ENCODE measurements around the gene NUDT7.

NUDT7 gene

DNA sequence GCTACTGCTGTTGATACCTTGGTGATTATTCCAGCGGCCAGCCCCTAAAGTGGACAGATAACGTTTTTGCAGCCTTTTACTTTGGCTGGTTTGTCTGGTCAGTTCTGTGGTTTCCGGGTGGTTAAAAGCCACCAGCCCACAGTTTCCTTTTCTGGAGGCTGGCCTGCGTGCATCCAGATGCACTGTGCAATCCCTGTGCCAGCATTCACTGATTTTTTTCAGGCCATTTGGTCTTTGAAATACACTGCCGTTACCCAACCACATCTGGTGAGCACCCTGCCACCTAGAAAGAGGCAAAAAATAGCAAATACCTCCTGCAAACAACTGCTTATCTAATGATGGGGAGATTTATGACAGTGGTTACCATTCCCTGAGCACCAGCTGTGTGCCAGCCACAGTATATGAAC lies 797 bp downstream of the NUDT7 start:
- H3K4me1 ChIP-seq (ENCODE audit: control insufficient read depth in 2 of 2, insufficient read depth in 2 of 2, low read length in 2 of 2) = peaks cover 5 to 7% of the 10 kb centered on the region in 2 donors
- no peaks in the 10 kb centered on the region for H3K36me3 ChIP-seq (ENCODE audit: control insufficient read depth in 2 of 2, insufficient read depth in 2 of 2, low read length in 2 of 2)
- peak overlapping the region; percentile 92 to 95 for H3K9ac ChIP-seq (ENCODE audit: low read depth in 1 of 2, low read length in 2 of 2)
- no peaks in the 10 kb centered on the region for H3K9me3 ChIP-seq (ENCODE audit: control insufficient read depth in 2 of 2, low read length in 2 of 2)
- H3K27me3 ChIP-seq (ENCODE audit: control insufficient read depth in 2 of 2, insufficient read depth in 2 of 2, low read length in 2 of 2) = no peaks in the 10 kb centered on the region
- peak overlapping the region; percentile 79 to 86 for H3K4me3 ChIP-seq (ENCODE audit: low read length in 2 of 2)
- H3K27ac ChIP-seq (ENCODE audit: low read depth in 2 of 2, low read length in 2 of 2) = peak overlapping the region; percentile 83 to 84

DNA sequence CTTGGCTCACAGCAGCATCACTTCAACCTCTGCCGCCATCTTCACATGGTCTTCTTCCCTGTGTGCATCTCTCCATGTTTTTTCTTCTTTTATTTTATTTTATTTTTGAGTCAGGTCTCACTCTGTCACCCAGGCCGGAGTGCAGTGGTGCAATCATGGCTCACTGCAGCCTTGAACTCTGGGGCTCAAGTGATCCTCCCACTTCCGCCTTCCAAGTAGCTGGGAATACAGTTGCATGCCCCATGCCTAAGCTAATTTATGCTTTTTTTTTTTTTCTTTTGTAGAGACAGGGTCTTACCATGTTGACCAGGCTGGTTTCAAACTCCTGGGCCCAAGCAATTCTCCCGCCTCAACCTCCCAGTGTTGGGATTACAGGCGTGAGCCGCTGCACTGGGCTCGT lies 1.9 kb downstream of the NUDT7 start:
- no peaks in the 10 kb centered on the region for H3K9me3 ChIP-seq (ENCODE audit: control insufficient read depth in 2 of 2, low read length in 2 of 2)
- no peaks in the 10 kb centered on the region for H3K27me3 ChIP-seq (ENCODE audit: control insufficient read depth in 2 of 2, insufficient read depth in 2 of 2, low read length in 2 of 2)
- no peak overlapping the region for H3K9ac ChIP-seq (ENCODE audit: low read depth in 1 of 2, low read length in 2 of 2)
- H3K4me1 ChIP-seq (ENCODE audit: control insufficient read depth in 2 of 2, insufficient read depth in 2 of 2, low read length in 2 of 2) = peaks cover 5 to 7% of the 10 kb centered on the region in 2 donors
- H3K27ac ChIP-seq (ENCODE audit: low read depth in 2 of 2, low read length in 2 of 2) = no peak overlapping the region
- no peaks in the 10 kb centered on the region for H3K36me3 ChIP-seq (ENCODE audit: control insufficient read depth in 2 of 2, insufficient read depth in 2 of 2, low read length in 2 of 2)
- no peak overlapping the region for H3K4me3 ChIP-seq (ENCODE audit: low read length in 2 of 2)

DNA sequence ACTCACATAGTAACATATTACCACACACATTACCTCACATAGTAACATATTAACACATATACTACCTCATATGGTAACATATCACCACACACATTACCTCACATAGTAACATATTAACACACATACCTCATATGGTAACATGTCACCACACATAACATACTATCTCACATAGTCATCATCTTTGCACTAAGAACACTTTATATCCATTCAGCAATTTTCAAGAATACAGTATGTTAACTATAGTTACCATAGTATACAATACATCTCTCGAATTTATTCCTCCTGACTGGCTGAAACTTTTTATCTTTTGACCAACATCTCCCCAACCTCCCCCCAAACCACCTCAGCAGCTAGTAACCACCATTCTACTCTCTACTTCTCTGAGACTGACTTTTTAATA lies 7.6 kb downstream of the NUDT7 start:
- Histone ChIP-seq H3K9me3 (ENCODE audit: control insufficient read depth in 2 of 2, low read length in 2 of 2) (no peaks in the 10 kb centered on the region), H3K36me3 (ENCODE audit: control insufficient read depth in 2 of 2, insufficient read depth in 2 of 2, low read length in 2 of 2) (no peaks in the 10 kb centered on the region), H3K4me1 (ENCODE audit: control insufficient read depth in 2 of 2, insufficient read depth in 2 of 2, low read length in 2 of 2) (no peaks in the 10 kb centered on the region), H3K9ac (ENCODE audit: low read depth in 1 of 2, low read length in 2 of 2) (no peak overlapping the region), H3K27me3 (ENCODE audit: control insufficient read depth in 2 of 2, insufficient read depth in 2 of 2, low read length in 2 of 2) (no peaks in the 10 kb centered on the region), H3K27ac (ENCODE audit: low read depth in 2 of 2, low read length in 2 of 2) (no peak overlapping the region), H3K4me3 (ENCODE audit: low read length in 2 of 2) (no peak overlapping the region)

DNA sequence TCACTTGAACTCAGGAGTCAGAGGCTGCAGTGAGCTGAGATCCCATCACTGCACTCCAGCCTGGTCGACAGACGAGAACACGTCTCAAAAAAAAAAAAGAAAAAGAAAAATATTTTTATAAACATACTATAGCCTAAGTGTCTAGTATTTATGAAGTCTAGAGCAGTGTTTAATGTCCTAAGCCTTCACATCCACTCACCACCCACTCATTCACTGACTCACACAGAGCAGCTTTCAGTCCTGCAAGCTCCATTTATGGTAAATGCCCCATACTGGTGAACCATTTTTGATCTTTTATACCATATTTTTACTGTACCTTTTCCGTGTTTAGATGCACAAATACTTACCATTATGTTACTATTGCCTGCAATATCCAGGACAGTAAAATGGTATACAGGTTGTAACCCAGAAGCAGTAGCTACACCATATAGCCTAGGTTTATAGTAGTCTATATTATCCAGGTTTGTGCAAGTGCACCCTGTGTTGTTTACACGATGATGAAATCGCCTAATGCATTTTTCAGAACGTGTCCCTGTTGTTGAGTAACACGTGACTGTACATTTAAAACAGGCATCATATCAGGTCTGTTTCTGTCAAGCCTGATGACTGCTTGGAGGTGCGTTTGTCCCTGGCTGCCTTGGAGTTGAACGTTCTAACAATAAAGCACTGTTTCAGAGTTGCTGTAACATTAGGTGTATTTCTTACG lies 10.1 kb downstream of the NUDT7 start:
- no peak overlapping the region for H3K4me3 ChIP-seq (ENCODE audit: low read length in 2 of 2)
- H3K27me3 ChIP-seq (ENCODE audit: control insufficient read depth in 2 of 2, insufficient read depth in 2 of 2, low read length in 2 of 2) = no peaks in the 10 kb centered on the region
- H3K4me1 ChIP-seq (ENCODE audit: control insufficient read depth in 2 of 2, insufficient read depth in 2 of 2, low read length in 2 of 2) = no peaks in the 10 kb centered on the region
- no peak overlapping the region for H3K9ac ChIP-seq (ENCODE audit: low read depth in 1 of 2, low read length in 2 of 2)
- H3K36me3 ChIP-seq (ENCODE audit: control insufficient read depth in 2 of 2, insufficient read depth in 2 of 2, low read length in 2 of 2) = no peaks in the 10 kb centered on the region
- H3K9me3 ChIP-seq (ENCODE audit: control insufficient read depth in 2 of 2, low read length in 2 of 2) = no peaks in the 10 kb centered on the region
- H3K27ac ChIP-seq (ENCODE audit: low read depth in 2 of 2, low read length in 2 of 2) = no peak overlapping the region

DNA sequence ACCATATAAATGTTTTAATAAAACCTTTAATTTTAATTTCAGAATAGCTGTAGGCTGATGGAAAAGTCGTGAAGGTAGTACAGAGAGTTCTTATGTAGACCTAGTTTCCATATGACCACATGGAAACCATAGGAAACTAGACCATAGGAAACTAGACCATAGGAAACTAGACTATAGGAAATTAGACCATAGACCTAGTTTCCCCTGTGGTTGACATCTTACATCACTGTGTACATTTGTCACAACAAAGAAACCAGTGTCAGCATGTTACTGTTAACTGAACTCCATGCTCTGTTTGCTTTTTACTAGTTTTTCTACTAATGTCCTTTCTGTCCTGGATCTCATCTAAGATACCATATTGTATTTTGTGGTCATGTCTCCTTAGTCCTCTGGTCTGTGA lies 14.6 kb downstream of the NUDT7 start:
- Histone ChIP-seq H3K36me3 (ENCODE audit: control insufficient read depth in 2 of 2, insufficient read depth in 2 of 2, low read length in 2 of 2) (no peaks in the 10 kb centered on the region), H3K9me3 (ENCODE audit: control insufficient read depth in 2 of 2, low read length in 2 of 2) (no peaks in the 10 kb centered on the region), H3K4me3 (ENCODE audit: low read length in 2 of 2) (no peak overlapping the region), H3K27me3 (ENCODE audit: control insufficient read depth in 2 of 2, insufficient read depth in 2 of 2, low read length in 2 of 2) (no peaks in the 10 kb centered on the region), H3K4me1 (ENCODE audit: control insufficient read depth in 2 of 2, insufficient read depth in 2 of 2, low read length in 2 of 2) (no peaks in the 10 kb centered on the region), H3K27ac (ENCODE audit: low read depth in 2 of 2, low read length in 2 of 2) (no peak overlapping the region), H3K9ac (ENCODE audit: low read depth in 1 of 2, low read length in 2 of 2) (no peak overlapping the region)

DNA sequence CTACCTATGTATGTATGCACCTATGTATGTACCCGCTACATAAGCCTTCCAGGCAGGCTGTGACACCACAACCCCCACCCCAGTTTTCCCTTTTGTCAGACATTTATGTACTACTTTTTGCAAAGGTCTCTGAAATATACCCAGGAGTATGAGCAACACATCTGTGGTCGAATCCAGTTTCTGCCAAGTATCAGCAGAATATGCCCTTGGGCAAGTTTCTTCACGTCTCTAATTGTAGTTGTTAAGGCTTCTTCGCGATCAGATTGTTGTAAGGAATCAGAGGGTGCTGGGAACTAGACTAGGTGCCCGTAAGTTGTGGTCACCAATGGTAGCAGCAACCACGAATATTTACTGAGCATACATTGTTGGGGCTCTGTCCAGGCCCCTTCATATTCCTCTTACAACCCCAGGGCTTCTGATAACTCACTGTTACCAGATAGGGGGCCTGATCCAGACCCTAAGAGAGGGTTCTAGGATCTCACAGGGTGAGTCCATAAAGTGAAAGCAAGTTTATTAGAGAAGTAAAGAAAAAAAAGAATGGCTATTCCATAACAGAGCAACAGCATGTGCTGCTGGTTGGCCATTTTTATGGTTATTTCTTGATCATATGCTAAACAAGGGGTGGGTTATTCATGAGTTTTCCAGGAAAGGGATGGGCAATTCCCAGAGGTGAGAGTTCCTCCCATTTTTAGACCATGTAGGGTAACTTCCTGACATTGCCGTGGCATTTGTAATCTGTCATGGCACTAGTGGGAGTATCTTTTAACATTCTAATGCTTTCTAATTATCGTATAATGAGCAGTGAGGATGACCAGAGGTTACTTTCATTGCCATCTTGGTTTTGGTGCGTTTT lies 16.6 kb downstream of the NUDT7 start:
- H3K4me1 ChIP-seq (ENCODE audit: control insufficient read depth in 2 of 2, insufficient read depth in 2 of 2, low read length in 2 of 2) = no peaks in the 10 kb centered on the region

DNA sequence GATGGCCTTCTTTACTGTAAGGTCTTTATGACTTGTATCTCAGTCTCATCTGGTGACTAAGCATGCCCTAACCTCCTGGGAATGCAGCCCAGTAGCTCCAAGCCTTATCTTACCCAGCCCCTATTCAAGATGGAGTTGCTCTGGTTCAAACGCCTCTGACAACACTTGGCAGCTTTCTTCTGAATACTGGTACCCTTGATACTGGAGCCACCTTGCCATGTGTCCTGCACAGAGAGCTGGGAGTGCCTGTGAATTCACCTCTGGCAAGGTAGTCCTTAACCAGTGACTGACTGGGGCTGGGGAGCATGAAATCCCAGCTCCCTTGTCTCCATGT lies 17.2 kb downstream of the NUDT7 start:
- Histone ChIP-seq H3K4me1 (ENCODE audit: control insufficient read depth in 2 of 2, insufficient read depth in 2 of 2, low read length in 2 of 2) (no peaks in the 10 kb centered on the region), H3K27ac (ENCODE audit: low read depth in 2 of 2, low read length in 2 of 2) (no peak overlapping the region), H3K9ac (ENCODE audit: low read depth in 1 of 2, low read length in 2 of 2) (no peak overlapping the region), H3K4me3 (ENCODE audit: low read length in 2 of 2) (no peak overlapping the region), H3K36me3 (ENCODE audit: control insufficient read depth in 2 of 2, insufficient read depth in 2 of 2, low read length in 2 of 2) (no peaks in the 10 kb centered on the region), H3K9me3 (ENCODE audit: control insufficient read depth in 2 of 2, low read length in 2 of 2) (no peaks in the 10 kb centered on the region), H3K27me3 (ENCODE audit: control insufficient read depth in 2 of 2, insufficient read depth in 2 of 2, low read length in 2 of 2) (no peaks in the 10 kb centered on the region)

More for the DNA sequence above, 16.6 kb downstream of the NUDT7 start:
- no peaks in the 10 kb centered on the region for H3K9me3 ChIP-seq (ENCODE audit: control insufficient read depth in 2 of 2, low read length in 2 of 2)
- H3K9ac ChIP-seq (ENCODE audit: low read depth in 1 of 2, low read length in 2 of 2) = no peak overlapping the region
- no peaks in the 10 kb centered on the region for H3K36me3 ChIP-seq (ENCODE audit: control insufficient read depth in 2 of 2, insufficient read depth in 2 of 2, low read length in 2 of 2)
- H3K27me3 ChIP-seq (ENCODE audit: control insufficient read depth in 2 of 2, insufficient read depth in 2 of 2, low read length in 2 of 2) = no peaks in the 10 kb centered on the region
- H3K27ac ChIP-seq (ENCODE audit: low read depth in 2 of 2, low read length in 2 of 2) = no peak overlapping the region
- no peak overlapping the region for H3K4me3 ChIP-seq (ENCODE audit: low read length in 2 of 2)

DNA sequence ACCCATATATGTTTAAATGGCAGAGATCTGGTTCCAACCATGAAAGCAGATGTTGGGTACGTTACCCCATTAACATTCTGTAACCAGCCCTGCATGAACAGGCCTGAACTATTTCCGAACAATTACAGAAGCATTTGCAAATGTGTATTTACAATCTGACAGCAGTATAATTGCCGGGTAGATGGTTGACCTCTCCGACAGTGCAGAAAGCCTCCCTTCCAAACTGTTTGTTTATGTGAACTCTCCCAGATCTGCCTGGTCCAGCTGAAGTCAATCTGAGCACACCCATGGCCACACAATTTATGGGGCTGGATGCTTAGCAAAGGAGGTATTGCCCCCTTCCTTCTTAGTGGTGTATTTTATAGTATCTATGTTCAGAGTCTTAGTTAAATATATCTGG lies 21.8 kb downstream of the NUDT7 start:
- Histone ChIP-seq H3K9me3 (ENCODE audit: control insufficient read depth in 2 of 2, low read length in 2 of 2) (no peaks in the 10 kb centered on the region), H3K4me3 (ENCODE audit: low read length in 2 of 2) (no peak overlapping the region), H3K4me1 (ENCODE audit: control insufficient read depth in 2 of 2, insufficient read depth in 2 of 2, low read length in 2 of 2) (no peaks in the 10 kb centered on the region), H3K9ac (ENCODE audit: low read depth in 1 of 2, low read length in 2 of 2) (no peak overlapping the region), H3K27me3 (ENCODE audit: control insufficient read depth in 2 of 2, insufficient read depth in 2 of 2, low read length in 2 of 2) (no peaks in the 10 kb centered on the region), H3K27ac (ENCODE audit: low read depth in 2 of 2, low read length in 2 of 2) (no peak overlapping the region), H3K36me3 (ENCODE audit: control insufficient read depth in 2 of 2, insufficient read depth in 2 of 2, low read length in 2 of 2) (no peaks in the 10 kb centered on the region)

DNA sequence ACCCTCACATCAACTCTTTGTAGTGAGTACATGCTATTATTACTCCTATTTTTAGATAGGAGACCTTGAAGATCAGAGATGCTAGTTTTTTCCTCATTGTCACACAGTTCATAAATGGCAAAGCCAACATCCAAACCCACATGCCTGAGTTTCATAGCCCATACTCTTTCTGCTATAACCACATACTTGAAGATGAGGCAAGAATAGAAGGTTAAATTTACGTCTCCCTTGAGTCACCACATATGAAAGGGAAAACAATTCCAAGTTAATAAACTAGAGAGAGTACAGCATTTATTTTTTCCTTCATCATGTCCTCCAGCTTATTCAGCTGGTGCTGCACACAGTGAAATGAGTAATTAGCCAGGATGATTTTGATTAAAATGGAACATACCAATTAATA lies 23.7 kb downstream of the NUDT7 start:
- H3K9ac ChIP-seq (ENCODE audit: low read depth in 1 of 2, low read length in 2 of 2) = no peak overlapping the region
- no peak overlapping the region for H3K27ac ChIP-seq (ENCODE audit: low read depth in 2 of 2, low read length in 2 of 2)
- H3K27me3 ChIP-seq (ENCODE audit: control insufficient read depth in 2 of 2, insufficient read depth in 2 of 2, low read length in 2 of 2) = no peaks in the 10 kb centered on the region
- no peaks in the 10 kb centered on the region for H3K36me3 ChIP-seq (ENCODE audit: control insufficient read depth in 2 of 2, insufficient read depth in 2 of 2, low read length in 2 of 2)
- no peak overlapping the region for H3K4me3 ChIP-seq (ENCODE audit: low read length in 2 of 2)
- H3K4me1 ChIP-seq (ENCODE audit: control insufficient read depth in 2 of 2, insufficient read depth in 2 of 2, low read length in 2 of 2) = no peaks in the 10 kb centered on the region
- no peaks in the 10 kb centered on the region for H3K9me3 ChIP-seq (ENCODE audit: control insufficient read depth in 2 of 2, low read length in 2 of 2)

DNA sequence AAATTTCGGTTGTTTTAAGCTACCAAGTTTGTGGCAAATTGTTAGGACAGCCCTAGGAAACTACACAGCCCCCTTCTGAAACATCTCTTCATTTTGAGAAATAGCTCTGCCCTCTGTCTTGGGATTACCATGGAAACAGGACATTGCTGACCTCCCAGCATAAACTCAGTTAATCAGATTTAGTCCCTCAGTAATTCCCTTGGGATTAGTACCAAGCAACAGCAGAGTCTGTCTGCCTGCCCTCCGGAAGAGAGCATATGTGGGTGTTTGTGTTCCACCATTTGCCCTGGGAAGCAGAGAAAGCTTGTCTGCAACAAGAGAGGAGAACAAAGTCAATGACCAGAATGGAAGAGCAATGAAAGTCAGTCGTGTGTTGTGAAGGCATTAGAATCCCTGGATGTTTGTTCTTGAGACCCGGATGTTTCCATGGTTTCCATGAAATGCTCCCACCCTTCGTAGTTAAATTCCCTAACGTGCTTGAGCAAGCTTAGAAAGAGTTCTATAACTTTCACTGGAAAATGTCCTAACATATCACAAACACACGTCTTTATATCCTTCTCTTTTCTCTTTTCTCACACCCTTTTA lies 26.2 kb downstream of the NUDT7 start:
- H3K27ac ChIP-seq (ENCODE audit: low read depth in 2 of 2, low read length in 2 of 2) = no peak overlapping the region
- H3K4me3 ChIP-seq (ENCODE audit: low read length in 2 of 2) = no peak overlapping the region
- no peaks in the 10 kb centered on the region for H3K9me3 ChIP-seq (ENCODE audit: control insufficient read depth in 2 of 2, low read length in 2 of 2)
- no peaks in the 10 kb centered on the region for H3K36me3 ChIP-seq (ENCODE audit: control insufficient read depth in 2 of 2, insufficient read depth in 2 of 2, low read length in 2 of 2)
- H3K9ac ChIP-seq (ENCODE audit: low read depth in 1 of 2, low read length in 2 of 2) = no peak overlapping the region
- no peaks in the 10 kb centered on the region for H3K4me1 ChIP-seq (ENCODE audit: control insufficient read depth in 2 of 2, insufficient read depth in 2 of 2, low read length in 2 of 2)
- no peaks in the 10 kb centered on the region for H3K27me3 ChIP-seq (ENCODE audit: control insufficient read depth in 2 of 2, insufficient read depth in 2 of 2, low read length in 2 of 2)
